Spleen (tissue), 11 donors: ENCODE measurements around the gene COL26A1. TPM values are rescaled to one million over a fixed set of nuclear protein-coding genes. Genes with fewer than 3 reads are reported as not detected.

Experiments used
- DNase-seq: peaks from one replicate; pipeline ENCODE4 v3.0.0-alpha.2; 2020
- H3K27ac ChIP-seq, 8 donors: fragments of 200-600 bp; sonication (generic) in 7 of 8; 1 replicate in 4 of 8; 2 replicates in 4 of 8; pipeline versions ENCODE4 v1.5.0 to v1.8.0; 2016 to 2021; ENCODE audit warnings: inconsistent platforms in 4 of 8, mild to moderate bottlenecking in 4 of 8, moderate library complexity in 1 of 8
- H3K27me3 ChIP-seq, 7 donors: fragments of 200-600 bp; sonication (generic) in 6 of 7; replicated peaks in 1 of 7; 1 replicate in 4 of 7; 2 replicates in 3 of 7; pipeline versions ENCODE4 v1.5.0 to v1.8.0; 2016 to 2021; ENCODE audit warnings: inconsistent platforms in 3 of 7, mild to moderate bottlenecking in 1 of 7
- H3K36me3 ChIP-seq, 6 donors: fragments of 200-600 bp; sonication (generic) in 5 of 6; 1 replicate in 4 of 6; 2 replicates in 2 of 6; pipeline versions ENCODE4 v1.5.0 to v1.8.0; 2016 to 2021; ENCODE audit warnings: inconsistent platforms in 2 of 6
- H3K4me1 ChIP-seq, 6 donors: fragments of 200-600 bp; sonication (generic) in 5 of 6; 1 replicate in 3 of 6; 2 replicates in 3 of 6; pipeline versions ENCODE4 v1.5.0 to v1.8.0; 2016 to 2021; ENCODE audit warnings: inconsistent platforms in 3 of 6
- H3K4me3 ChIP-seq, 8 donors: fragments of 200-600 bp; sonication (generic) in 7 of 8; 1 replicate in 4 of 8; 2 replicates in 4 of 8; pipeline versions ENCODE4 v1.5.0 to v1.8.0; 2016 to 2021; ENCODE audit warnings: inconsistent platforms in 4 of 8, mild to moderate bottlenecking in 4 of 8, moderate library complexity in 2 of 8
- H3K9me3 ChIP-seq, 8 donors: fragments of 200-600 bp; sonication (generic) in 7 of 8; 1 replicate in 4 of 8; 2 replicates in 4 of 8; pipeline versions ENCODE4 v1.5.0 to v1.8.0; 2016 to 2021; ENCODE audit warnings: inconsistent platforms in 4 of 8
- CTCF ChIP-seq, 11 experiments: fragments of 200-600 bp in 7 of 11; fragments of 450-650 bp in 4 of 11; sonication (generic) in 4 of 11; IDR thresholded peaks in 8 of 11; conservative IDR thresholded peaks in 3 of 11; 1 replicate in 7 of 11; 2 replicates in 4 of 11; pipeline versions ENCODE4 v1.4.0 to v1.8.0; 2016 to 2021; ENCODE audit warnings: antibody characterized with exemption in 11 of 11, inconsistent platforms in 4 of 11, mild to moderate bottlenecking in 1 of 11
- POLR2A ChIP-seq, 3 donors: fragments of 450-650 bp; IDR thresholded peaks; one replicate each; pipeline ENCODE4 v1.5.1; 2017; ENCODE audit warnings: antibody characterized with exemption in 3 of 3, mild to moderate bottlenecking in 1 of 3
- POLR2AphosphoS5 ChIP-seq, 3 donors: sonication (generic); formaldehyde crosslinking; IDR thresholded peaks; one replicate each; pipeline ENCODE4 v1.5.1; 2017; ENCODE audit warnings: antibody characterized with exemption in 3 of 3
- WGBS, 5 donors: extraction: QIAGEN DNeasy Blood & Tissue Kit in 3 of 5; methylation state at CpG; one replicate each; pipeline versions ENCODE4 v1.1.5 to v1.1.7; 2013 to 2018; 5-methylcytosine and 5-hydroxymethylcytosine counted together
- intact Hi-C: fragments of 100-400 bp; cut with DNase I; formaldehyde crosslinking; loops from one replicate; pipeline ENCODE4 v1.15.0; 2023; ENCODE audit warnings: low total_unique reads
- polyA plus RNA-seq, 3 donors: library from polyadenylated mRNA; stranded (reverse); fragments of 200-250 nt; gene quantifications; one replicate each; pipeline ENCODE4 v1.2.1, GENCODE V29; 2013
- total RNA-seq, 7 donors: library from RNA; depleted of rRNA in 3 of 7; stranded (reverse); fragments of >200 nt in 3 of 7; fragmentation: NEBNext Ultra II Directional in 4 of 7; extraction: Animal tissue kit (Norgen Biotek cat#: 25700) in 4 of 7; gene quantifications; one replicate each; pipeline versions ENCODE4 v1.1.0 to v1.2.1, GENCODE V29; 2016 to 2021
- donor health status: healthy with polysubstance abuse.
- donor health status: DM: no; HTN: no; CAD: no; lungs with moderate emphysema.
- donor health status: DM: no; HTN: no; CAD: no.
- donor health status: Bipolar disorder and iron deficiency.
- donor health status: healthy.
- donor health status: DM: no; HTN: no; CAD: no.
- donor health status: DM: yes; HTN: yes; CAD: no.

The COL26A1 gene
- total and polyA plus RNA-seq, 10 donors: 0.15 to 0.32 (median 0.22) TPM; not detected in 4

- WGBS, 5 donors: 67 to 80% (median 73%) methylated on average over 10 to 17 of the region's 17 CpGs
These were observed 184.6 kb downstream of the COL26A1 start for GRCh38 chr7:101547022-101547915.

GRCh38 chr7:101547916-101548661 is 185.4 kb downstream of the COL26A1 start:
- no peaks in the 10 kb centered on the region for H3K36me3 ChIP-seq
- no peak overlapping the region for H3K27ac ChIP-seq
- TF ChIP-seq CTCF (IDR thresholded peaks at IDR 0.05 in 8 of 11, conservative IDR thresholded peaks at IDR 0.05 in 3 of 11) (no peak), POLR2AphosphoS5 (IDR thresholded peaks at IDR 0.05) (no peak), POLR2A (IDR thresholded peaks at IDR 0.05) (no peak)
- H3K27me3 ChIP-seq: peaks cover 0 to 2% (median 0%) of the 10 kb centered on the region in 7 donors
- no peaks in the 10 kb centered on the region for H3K4me1 ChIP-seq
- H3K4me3 ChIP-seq: no peak overlapping the region
- DNase-seq: peak; percentile 56
- no peaks in the 10 kb centered on the region for H3K9me3 ChIP-seq
- intact Hi-C loops: no loop called here
- 85 to 91% (median 88%) methylated on average over 12 to 14 of the region's 14 CpGs for WGBS, 5 donors

More at GRCh38 chr7:101547022-101547915, 184.6 kb downstream of the COL26A1 start:
- H3K27me3 ChIP-seq: peaks cover 0 to 6% (median 0%) of the 10 kb centered on the region in 7 donors
- H3K36me3 ChIP-seq: no peaks in the 10 kb centered on the region
- DNase-seq: peak; percentile 64
- no peaks in the 10 kb centered on the region for H3K9me3 ChIP-seq
- peaks cover 0 to 5% (median 1%) of the 10 kb centered on the region in 6 donors for H3K4me1 ChIP-seq
- no peak for TF ChIP-seq POLR2A (IDR thresholded peaks at IDR 0.05)
- no peak for TF ChIP-seq CTCF (IDR thresholded peaks at IDR 0.05 in 8 of 11, conservative IDR thresholded peaks at IDR 0.05 in 3 of 11)
- TF ChIP-seq POLR2AphosphoS5 (IDR thresholded peaks at IDR 0.05): no peak
- no peak overlapping the region for H3K4me3 ChIP-seq
- no peak overlapping the region for H3K27ac ChIP-seq
- intact Hi-C loops: no loop called here

- peak; percentile 31 for DNase-seq
- Histone ChIP-seq H3K4me1 (no peaks in the 10 kb centered on the region), H3K4me3 (no peak overlapping the region), H3K9me3 (no peaks in the 10 kb centered on the region), H3K27ac (no peak overlapping the region), H3K36me3 (no peaks in the 10 kb centered on the region), H3K27me3 (peaks cover 0 to 6% (median 0%) of the 10 kb centered on the region in 7 donors)
- no peak for TF ChIP-seq POLR2AphosphoS5 (IDR thresholded peaks at IDR 0.05)
- WGBS, 5 donors: 82 to 96% (median 91%) methylated on average over 5 of the region's 5 CpGs
- intact Hi-C loops: no loop called here
These were observed 187.1 kb downstream of the COL26A1 start for GRCh38 chr7:101549734-101550133.

- peaks cover 0 to 6% (median 0%) of the 10 kb centered on the region in 7 donors for H3K27me3 ChIP-seq
- H3K9me3 ChIP-seq: no peaks in the 10 kb centered on the region
- H3K4me3 ChIP-seq: no peak overlapping the region
- TF ChIP-seq POLR2A (IDR thresholded peaks at IDR 0.05) (no peak), POLR2AphosphoS5 (IDR thresholded peaks at IDR 0.05) (peak; percentile 51 to 58 (median 58))
- intact Hi-C loops: no loop called here
- 53 to 70% (median 59%) methylated on average over 24 to 26 of the region's 26 CpGs for WGBS, 5 donors
- no peaks in the 10 kb centered on the region for H3K36me3 ChIP-seq
- no peaks in the 10 kb centered on the region for H3K4me1 ChIP-seq
- DNase-seq: peak; percentile 65
- H3K27ac ChIP-seq: peak overlapping the region in 1 of 8 donors; percentile 13
These were observed 188.2 kb downstream of the COL26A1 start for GRCh38 chr7:101550641-101551541.
